K562 (cell line): ENCODE data around the gene CDR2L. TPM values are rescaled to one million over a fixed set of nuclear protein-coding genes. Genes with fewer than 3 reads are reported as not detected.

Experiments used
- CCAR2 ChIP-seq: fragments of 200-400 bp; formaldehyde crosslinking; IDR thresholded peaks from 2 replicates; pipeline ENCODE4 v1.6.1; 2017; ENCODE audit warnings: mild to moderate bottlenecking, low read depth, low read length
- COPS2 ChIP-seq: fragments of 450-650 bp; conservative IDR thresholded peaks from 2 replicates; pipeline ENCODE4 v1.6.1; 2016; ENCODE audit warnings: mild to moderate bottlenecking, moderate library complexity
- DNMT1 ChIP-seq: fragments of 450-650 bp; IDR thresholded peaks from 2 replicates; pipeline ENCODE4 v1.6.1; 2016; ENCODE audit warnings: antibody characterized with exemption, mild to moderate bottlenecking
- THRAP3 ChIP-seq: fragments of 450-650 bp; IDR thresholded peaks from 2 replicates; pipeline ENCODE4 v1.6.1; 2016; ENCODE audit warnings: mild to moderate bottlenecking, inconsistent platforms, borderline replicate concordance
- YY1 ChIP-seq, 3 experiments: IDR thresholded peaks; 2 replicates each; pipeline ENCODE4 v1.6.1; 2011; ENCODE audit warnings: low read length in 2 of 3, mild to moderate bottlenecking in 2 of 3, moderate library complexity in 2 of 3, borderline replicate concordance in 1 of 3, control low read depth in 1 of 3, low read depth in 1 of 3; ENCODE audit not compliant: insufficient read depth in 3 of 3, insufficient replicate concordance in 2 of 3, control insufficient read depth in 1 of 3, insufficient read length in 1 of 3; ENCODE audit errors: extremely low read depth in 1 of 3
- ZNF436 ChIP-seq: fragments of 250-450, 450-650 bp; sonication (Bioruptor Pico); formaldehyde crosslinking; IDR thresholded peaks from 2 replicates; pipeline ENCODE4 v1.7.0; 2020; ENCODE audit warnings: mild to moderate bottlenecking
- ZNF717 ChIP-seq: fragments of 250-450 bp; sonication (Bioruptor Pico); IDR thresholded peaks from 2 replicates; pipeline ENCODE4 v1.5.0; 2021
- polyA plus RNA-seq, 8 experiments: library from polyadenylated mRNA; depleted of rRNA in 4 of 8; stranded (reverse) in 5 of 8; unstranded in 3 of 8; fragments of >200 nt; fragmentation: Nextera tagmentation in 2 of 8; fragmentation: Illumina TruSeq in 1 of 8; extraction: Ambion mirVana in 2 of 8; extraction: Trizol in 1 of 8; gene quantifications; 2 replicates each; pipeline versions ENCODE4 v1.2.1 to v1.2.3, GENCODE V29; 2011 to 2014; ENCODE audit warnings: inconsistent platforms in 1 of 8, missing spikeins in 1 of 8
- total RNA-seq, 7 experiments: library from RNA; depleted of rRNA in 6 of 7; stranded (reverse); fragments of >200 nt in 6 of 7; fragmentation: Illumina TruSeq in 2 of 7; extraction: Trizol in 2 of 7; gene quantifications; 2 replicates each; pipeline versions ENCODE4 v1.2.1 to v1.2.3, GENCODE V29; 2011 to 2021; ENCODE audit warnings: low replicate concordance in 1 of 7
- TF ChIP-seq, protein P1 (sequence below): sonication (generic); formaldehyde crosslinking; IDR thresholded peaks from 2 replicates; pipeline ENCODE4 v1.8.1; 2023; ENCODE audit warnings: missing genetic modification reagents, mild to moderate bottlenecking, borderline replicate concordance
- TF ChIP-seq, protein P2 (sequence below): fragments of 450-650 bp; IDR thresholded peaks from 2 replicates; pipeline ENCODE4 v1.6.1; 2014; ENCODE audit warnings: low read depth, mild to moderate bottlenecking, moderate library complexity, borderline replicate concordance
- TF ChIP-seq, protein P3 (sequence below): sonication (generic); formaldehyde crosslinking; IDR thresholded peaks from 2 replicates; pipeline ENCODE4 v1.8.0; 2022; ENCODE audit warnings: mild to moderate bottlenecking, missing genetic modification reagents

The CDR2L gene
- total and polyA plus RNA-seq, 9 of the 15 experiments (the other 6 are each of a cell fraction or from before 2014, with no cell fraction given), result 2.7 to 16.0 (median 7.3) TPM

DNA sequence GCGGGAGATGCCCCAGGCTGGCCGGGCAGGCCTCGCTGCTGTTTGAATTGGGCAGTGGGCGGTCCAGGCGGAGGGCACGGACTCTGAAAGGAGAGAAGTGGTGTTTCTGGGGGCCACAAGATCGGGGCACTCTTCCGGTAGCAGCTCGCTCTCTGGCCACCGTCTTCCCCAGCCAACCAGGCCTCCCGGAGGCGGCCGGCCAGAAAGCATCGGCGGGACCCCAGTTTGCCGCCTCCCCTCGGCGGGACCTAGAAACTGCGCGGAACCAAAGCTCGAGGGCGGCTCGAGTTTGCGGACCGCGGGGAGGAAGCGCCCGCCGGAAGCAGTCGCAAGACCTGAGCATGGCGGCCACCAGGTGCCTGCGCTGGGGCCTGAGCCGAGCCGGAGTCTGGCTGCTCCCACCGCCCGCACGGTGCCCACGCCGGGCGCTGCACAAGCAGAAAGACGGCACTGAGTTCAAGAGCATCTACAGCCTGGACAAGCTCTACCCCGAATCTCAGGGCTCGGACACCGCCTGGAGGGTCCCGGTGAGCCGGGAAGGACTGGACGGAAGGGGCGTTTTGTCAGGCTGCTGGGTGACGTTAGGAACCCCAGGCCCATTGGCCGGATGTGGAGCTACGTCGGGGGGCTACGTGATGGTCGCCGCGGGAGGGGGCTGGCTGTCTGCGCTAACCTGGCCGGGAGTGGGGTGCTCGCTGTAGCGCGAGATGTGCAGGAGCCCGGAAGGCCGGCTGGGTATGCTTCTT lies 25.1 kb downstream of the CDR2L start, which contains the start of gene MRPL58 (continued):
- TF ChIP-seq DNMT1 (no peak), ZNF717 (CRISPR knock-in tag) (no peak), YY1 (IDR thresholded peaks at IDR 0.05; ENCODE audit: borderline replicate concordance in 1 of 3, control insufficient read depth in 1 of 3, extremely low read depth in 1 of 3, insufficient read depth in 3 of 3, insufficient read length in 1 of 3, insufficient replicate concordance in 2 of 3, low read depth in 1 of 3, low read length in 2 of 3) (peak; percentile 77 to 98 (median 95)), THRAP3 (no peak), CCAR2 (no peak), COPS2 (no peak), ZNF436 (no peak)
- TF ChIP-seq, protein P1, sequence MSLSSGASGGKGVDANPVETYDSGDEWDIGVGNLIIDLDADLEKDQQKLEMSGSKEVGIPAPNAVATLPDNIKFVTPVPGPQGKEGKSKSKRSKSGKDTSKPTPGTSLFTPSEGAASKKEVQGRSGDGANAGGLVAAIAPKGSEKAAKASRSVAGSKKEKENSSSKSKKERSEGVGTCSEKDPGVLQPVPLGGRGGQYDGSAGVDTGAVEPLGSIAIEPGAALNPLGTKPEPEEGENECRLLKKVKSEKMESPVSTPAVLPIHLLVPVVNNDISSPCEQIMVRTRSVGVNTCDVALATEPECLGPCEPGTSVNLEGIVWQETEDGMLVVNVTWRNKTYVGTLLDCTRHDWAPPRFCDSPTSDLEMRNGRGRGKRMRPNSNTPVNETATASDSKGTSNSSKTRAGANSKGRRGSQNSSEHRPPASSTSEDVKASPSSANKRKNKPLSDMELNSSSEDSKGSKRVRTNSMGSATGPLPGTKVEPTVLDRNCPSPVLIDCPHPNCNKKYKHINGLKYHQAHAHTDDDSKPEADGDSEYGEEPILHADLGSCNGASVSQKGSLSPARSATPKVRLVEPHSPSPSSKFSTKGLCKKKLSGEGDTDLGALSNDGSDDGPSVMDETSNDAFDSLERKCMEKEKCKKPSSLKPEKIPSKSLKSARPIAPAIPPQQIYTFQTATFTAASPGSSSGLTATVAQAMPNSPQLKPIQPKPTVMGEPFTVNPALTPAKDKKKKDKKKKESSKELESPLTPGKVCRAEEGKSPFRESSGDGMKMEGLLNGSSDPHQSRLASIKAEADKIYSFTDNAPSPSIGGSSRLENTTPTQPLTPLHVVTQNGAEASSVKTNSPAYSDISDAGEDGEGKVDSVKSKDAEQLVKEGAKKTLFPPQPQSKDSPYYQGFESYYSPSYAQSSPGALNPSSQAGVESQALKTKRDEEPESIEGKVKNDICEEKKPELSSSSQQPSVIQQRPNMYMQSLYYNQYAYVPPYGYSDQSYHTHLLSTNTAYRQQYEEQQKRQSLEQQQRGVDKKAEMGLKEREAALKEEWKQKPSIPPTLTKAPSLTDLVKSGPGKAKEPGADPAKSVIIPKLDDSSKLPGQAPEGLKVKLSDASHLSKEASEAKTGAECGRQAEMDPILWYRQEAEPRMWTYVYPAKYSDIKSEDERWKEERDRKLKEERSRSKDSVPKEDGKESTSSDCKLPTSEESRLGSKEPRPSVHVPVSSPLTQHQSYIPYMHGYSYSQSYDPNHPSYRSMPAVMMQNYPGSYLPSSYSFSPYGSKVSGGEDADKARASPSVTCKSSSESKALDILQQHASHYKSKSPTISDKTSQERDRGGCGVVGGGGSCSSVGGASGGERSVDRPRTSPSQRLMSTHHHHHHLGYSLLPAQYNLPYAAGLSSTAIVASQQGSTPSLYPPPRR (CRISPR knock-in tag), result peak; percentile 84; the same call in 1 of the 2 replicates
- TF ChIP-seq, protein P2, sequence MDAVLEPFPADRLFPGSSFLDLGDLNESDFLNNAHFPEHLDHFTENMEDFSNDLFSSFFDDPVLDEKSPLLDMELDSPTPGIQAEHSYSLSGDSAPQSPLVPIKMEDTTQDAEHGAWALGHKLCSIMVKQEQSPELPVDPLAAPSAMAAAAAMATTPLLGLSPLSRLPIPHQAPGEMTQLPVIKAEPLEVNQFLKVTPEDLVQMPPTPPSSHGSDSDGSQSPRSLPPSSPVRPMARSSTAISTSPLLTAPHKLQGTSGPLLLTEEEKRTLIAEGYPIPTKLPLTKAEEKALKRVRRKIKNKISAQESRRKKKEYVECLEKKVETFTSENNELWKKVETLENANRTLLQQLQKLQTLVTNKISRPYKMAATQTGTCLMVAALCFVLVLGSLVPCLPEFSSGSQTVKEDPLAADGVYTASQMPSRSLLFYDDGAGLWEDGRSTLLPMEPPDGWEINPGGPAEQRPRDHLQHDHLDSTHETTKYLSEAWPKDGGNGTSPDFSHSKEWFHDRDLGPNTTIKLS, result peak; percentile 20; the same call in 1 of the 2 replicates
- TF ChIP-seq, protein P3, sequence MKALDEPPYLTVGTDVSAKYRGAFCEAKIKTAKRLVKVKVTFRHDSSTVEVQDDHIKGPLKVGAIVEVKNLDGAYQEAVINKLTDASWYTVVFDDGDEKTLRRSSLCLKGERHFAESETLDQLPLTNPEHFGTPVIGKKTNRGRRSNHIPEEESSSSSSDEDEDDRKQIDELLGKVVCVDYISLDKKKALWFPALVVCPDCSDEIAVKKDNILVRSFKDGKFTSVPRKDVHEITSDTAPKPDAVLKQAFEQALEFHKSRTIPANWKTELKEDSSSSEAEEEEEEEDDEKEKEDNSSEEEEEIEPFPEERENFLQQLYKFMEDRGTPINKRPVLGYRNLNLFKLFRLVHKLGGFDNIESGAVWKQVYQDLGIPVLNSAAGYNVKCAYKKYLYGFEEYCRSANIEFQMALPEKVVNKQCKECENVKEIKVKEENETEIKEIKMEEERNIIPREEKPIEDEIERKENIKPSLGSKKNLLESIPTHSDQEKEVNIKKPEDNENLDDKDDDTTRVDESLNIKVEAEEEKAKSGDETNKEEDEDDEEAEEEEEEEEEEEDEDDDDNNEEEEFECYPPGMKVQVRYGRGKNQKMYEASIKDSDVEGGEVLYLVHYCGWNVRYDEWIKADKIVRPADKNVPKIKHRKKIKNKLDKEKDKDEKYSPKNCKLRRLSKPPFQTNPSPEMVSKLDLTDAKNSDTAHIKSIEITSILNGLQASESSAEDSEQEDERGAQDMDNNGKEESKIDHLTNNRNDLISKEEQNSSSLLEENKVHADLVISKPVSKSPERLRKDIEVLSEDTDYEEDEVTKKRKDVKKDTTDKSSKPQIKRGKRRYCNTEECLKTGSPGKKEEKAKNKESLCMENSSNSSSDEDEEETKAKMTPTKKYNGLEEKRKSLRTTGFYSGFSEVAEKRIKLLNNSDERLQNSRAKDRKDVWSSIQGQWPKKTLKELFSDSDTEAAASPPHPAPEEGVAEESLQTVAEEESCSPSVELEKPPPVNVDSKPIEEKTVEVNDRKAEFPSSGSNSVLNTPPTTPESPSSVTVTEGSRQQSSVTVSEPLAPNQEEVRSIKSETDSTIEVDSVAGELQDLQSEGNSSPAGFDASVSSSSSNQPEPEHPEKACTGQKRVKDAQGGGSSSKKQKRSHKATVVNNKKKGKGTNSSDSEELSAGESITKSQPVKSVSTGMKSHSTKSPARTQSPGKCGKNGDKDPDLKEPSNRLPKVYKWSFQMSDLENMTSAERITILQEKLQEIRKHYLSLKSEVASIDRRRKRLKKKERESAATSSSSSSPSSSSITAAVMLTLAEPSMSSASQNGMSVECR (CRISPR knock-in tag), result peak; percentile 86
